GM18511 (cell line): ENCODE data around the gene SRSF9.
"Not testable (repeated sequence)": the region's sequence is repeated elsewhere in the genome, so short reads cannot be mapped to it uniquely, and the experiment has no call there.

Experiments used
- ATAC-seq: cut with Tn5 transposase; IDR thresholded peaks from one replicate; pipeline ENCODE4 v1.9.1; 2021; ENCODE audit warnings: mild to moderate bottlenecking, moderate library complexity; ENCODE audit not compliant: unreplicated experiment

The SRSF9 gene

GRCh38 chr12:120469450-120470149, at the start of gene SRSF9:
Gene SRSF9, minus strand, starts transcription at chr12:120469748. Its CDS starts 139 bp downstream, at chr12:120469609.
- peak; percentile 92 for ATAC-seq

GRCh38 chr12:120519324-120519723, 49.8 kb upstream of the SRSF9 start:
- not testable (repeated sequence) for ATAC-seq

DNA sequence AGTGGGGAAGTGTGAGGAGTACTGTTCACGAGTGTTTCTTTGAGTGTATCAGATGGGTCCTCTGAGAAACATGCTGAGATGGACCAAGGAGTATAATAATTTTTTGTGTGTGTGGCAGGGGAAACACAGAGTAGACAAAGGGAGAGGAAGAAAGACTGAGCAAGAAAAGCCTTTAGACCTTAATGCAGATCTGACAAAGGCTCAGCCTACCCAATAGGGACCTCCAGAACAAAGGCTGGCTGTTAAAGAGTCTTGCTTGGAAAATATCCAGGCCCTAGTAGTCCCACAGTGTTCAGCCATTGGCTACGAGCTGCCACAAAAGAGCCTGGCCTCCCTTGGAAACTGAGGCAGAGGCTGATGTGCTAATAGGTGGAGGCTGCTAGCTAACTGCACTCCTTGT, 45.9 kb upstream of the SRSF9 start:
- ATAC-seq: no peak

GRCh38 chr12:120514002-120514401, 44.5 kb upstream of the SRSF9 start:
- no peak for ATAC-seq

GRCh38 chr12:120508537-120508936, 39.0 kb upstream of the SRSF9 start:
- no peak for ATAC-seq

- no peak for ATAC-seq
Measured at GRCh38 chr12:120504587-120504986, 35.0 kb upstream of the SRSF9 start.

DNA sequence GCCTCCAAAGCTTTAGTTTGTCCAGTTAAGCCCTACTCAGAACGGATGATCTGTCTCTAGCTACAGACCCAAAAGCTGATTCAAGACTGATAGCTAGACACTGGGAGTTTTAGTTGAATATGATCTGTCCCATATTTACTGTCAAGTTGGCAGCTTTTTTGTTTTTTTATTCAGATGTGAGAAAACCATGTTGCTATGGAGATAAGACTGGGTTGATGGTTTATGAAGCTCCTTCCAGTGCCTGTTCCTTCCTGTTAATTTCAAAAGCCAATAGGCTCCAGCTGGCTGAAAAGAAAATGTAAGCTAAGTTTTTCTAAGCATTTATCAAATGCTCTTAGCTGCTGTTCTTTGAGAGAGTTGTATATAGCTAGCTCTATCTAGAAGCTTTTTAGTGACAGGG, 31.0 kb upstream of the SRSF9 start:
- no peak for ATAC-seq

GRCh38 chr12:120498870-120499515, 29.4 kb upstream of the SRSF9 start:
- ATAC-seq: no peak

GRCh38 chr12:120497524-120498150, 28.1 kb upstream of the SRSF9 start:
- no peak for ATAC-seq

DNA sequence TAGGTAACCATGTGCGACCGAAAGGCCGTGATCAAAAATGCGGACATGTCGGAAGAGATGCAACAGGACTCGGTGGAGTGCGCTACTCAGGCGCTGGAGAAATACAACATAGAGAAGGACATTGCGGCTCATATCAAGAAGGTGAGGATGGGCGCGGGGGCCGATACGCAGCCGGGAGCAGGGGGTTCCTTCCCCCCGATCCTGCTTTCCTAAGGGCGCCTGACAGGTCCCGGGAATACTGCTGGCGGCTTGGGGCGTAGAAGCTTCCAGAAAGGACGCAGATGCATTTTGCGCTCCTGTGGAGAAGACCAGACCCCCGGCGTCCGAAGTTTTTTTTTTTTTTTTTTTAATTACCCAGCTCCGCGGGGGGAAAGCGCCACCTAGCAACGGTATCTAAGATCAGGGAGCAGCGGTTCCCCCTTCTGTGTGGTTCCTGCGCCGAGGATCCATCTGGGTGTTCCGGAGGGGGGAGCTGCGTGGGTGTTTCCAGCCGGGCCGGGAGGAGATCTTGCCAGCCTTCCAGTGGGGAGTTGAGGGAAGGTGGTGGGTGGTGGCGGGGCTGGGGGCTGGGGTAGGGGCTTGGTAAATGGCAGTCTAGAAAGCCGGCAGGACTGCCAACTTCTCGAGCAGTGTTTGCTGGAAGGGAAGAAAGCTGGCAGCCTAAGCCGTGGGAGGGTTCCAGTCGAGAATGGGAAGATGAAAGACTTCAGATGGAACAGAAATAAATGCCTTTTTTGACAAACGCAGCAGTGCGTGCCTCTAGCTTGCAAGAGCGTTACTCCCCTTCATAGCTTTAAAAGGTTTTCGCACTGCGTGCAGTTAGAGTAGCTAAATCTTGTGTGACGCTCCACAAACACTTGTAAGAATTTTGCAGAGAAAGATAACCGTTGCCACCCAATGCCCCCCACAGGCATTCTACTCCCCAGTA, 27.1 kb upstream of the SRSF9 start:
- peak; percentile 26 for ATAC-seq

GRCh38 chr12:120495731-120496412, 26.3 kb upstream of the SRSF9 start, which contains the start of gene DYNLL1:
Gene DYNLL1, plus strand, starts transcription at chr12:120496113. Its CDS starts 309 bp downstream, at chr12:120496422.
- peak; percentile 93 for ATAC-seq

DNA sequence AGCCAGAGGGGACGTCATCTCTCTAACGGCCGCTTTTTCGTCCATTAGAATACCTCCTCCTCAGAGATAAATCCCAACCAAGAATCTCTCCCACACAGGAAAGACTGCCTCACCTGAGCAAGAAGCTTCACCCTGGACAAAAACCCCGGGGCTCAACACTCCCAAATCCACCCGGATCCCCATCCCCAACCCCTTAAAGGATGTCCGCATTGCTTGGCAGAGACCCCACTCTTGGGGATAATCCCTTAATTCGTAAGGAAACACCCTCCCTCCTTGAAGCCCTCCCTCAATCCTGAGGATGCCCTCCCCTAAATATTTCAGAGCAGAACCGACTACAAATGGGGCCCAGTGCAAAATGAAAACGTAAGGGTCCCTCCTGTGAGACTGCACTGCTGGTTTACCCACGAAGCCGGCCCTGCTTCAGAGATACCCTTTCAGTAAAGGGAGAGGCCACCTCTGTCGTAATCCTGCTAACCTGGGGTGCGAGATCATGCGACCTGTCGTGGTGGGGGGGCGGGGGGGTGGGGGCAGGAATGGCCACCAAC, 25.7 kb upstream of the SRSF9 start:
- ATAC-seq: peak; percentile 12

GRCh38 chr12:120490833-120491512, 21.4 kb upstream of the SRSF9 start:
- ATAC-seq: no peak

- no peak for ATAC-seq
Measured at GRCh38 chr12:120490325-120490724, 20.8 kb upstream of the SRSF9 start.

GRCh38 chr12:120489018-120489417, 19.5 kb upstream of the SRSF9 start:
- ATAC-seq: no peak

GRCh38 chr12:120488057-120488640, 18.6 kb upstream of the SRSF9 start:
- no peak for ATAC-seq

- ATAC-seq: not testable (repeated sequence)
Measured at GRCh38 chr12:120487552-120487951, 18.0 kb upstream of the SRSF9 start.

GRCh38 chr12:120485961-120486881, 16.7 kb upstream of the SRSF9 start:
- no peak for ATAC-seq
